HepG2 (cell line): ENCODE data around the gene AHNAK. TPM values are rescaled to one million over a fixed set of nuclear protein-coding genes. Genes with fewer than 3 reads are reported as not detected.
A peak's percentile ranks its signal among the peaks of the same experiment; 100 is the strongest.

Source experiments
- CAMTA2 ChIP-seq: sonication (generic); formaldehyde crosslinking; IDR thresholded peaks from 2 replicates; pipeline ENCODE4 v1.4.0; 2020; ENCODE audit warnings: mild to moderate bottlenecking, missing genetic modification reagents, borderline replicate concordance
- HDAC6 ChIP-seq: fragments of 200-600 bp; sonication (generic); IDR thresholded peaks from 2 replicates; pipeline ENCODE4 v1.7.0; 2017; ENCODE audit warnings: mild to moderate bottlenecking, antibody characterized with exemption, low read length, low read depth
- ONECUT2 ChIP-seq: sonication (generic); formaldehyde crosslinking; IDR thresholded peaks from 2 replicates; pipeline ENCODE4 v1.4.0; 2020; ENCODE audit warnings: missing genetic modification reagents
- PAF1 ChIP-seq: IDR thresholded peaks from 2 replicates; pipeline ENCODE4 v1.6.1; 2016; ENCODE audit warnings: missing genetic modification reagents, missing compliant biosample characterization
- PHB2 ChIP-seq: fragments of 450-650 bp; IDR thresholded peaks from 2 replicates; pipeline ENCODE4 v1.6.1; 2018; ENCODE audit not compliant: partially characterized antibody
- SPEN ChIP-seq: sonication (generic); formaldehyde crosslinking; IDR thresholded peaks from 2 replicates; pipeline ENCODE4 v1.5.1; 2020; ENCODE audit warnings: low read depth, mild to moderate bottlenecking, missing genetic modification reagents
- TBX2 ChIP-seq: sonication (generic); formaldehyde crosslinking; IDR thresholded peaks from 2 replicates; pipeline ENCODE4 v1.5.0; 2020; ENCODE audit warnings: missing genetic modification reagents, mild to moderate bottlenecking, borderline replicate concordance
- ZNF251 ChIP-seq: sonication (generic); formaldehyde crosslinking; IDR thresholded peaks from 2 replicates; pipeline ENCODE4 v1.9.0; 2021; ENCODE audit warnings: mild to moderate bottlenecking, missing genetic modification reagents
- ZNF296 ChIP-seq: sonication (generic); formaldehyde crosslinking; conservative IDR thresholded peaks from 2 replicates; pipeline ENCODE4 v1.5.0; 2020; ENCODE audit warnings: mild to moderate bottlenecking, missing genetic modification reagents
- ZNF451 ChIP-seq: sonication (generic); formaldehyde crosslinking; IDR thresholded peaks from 2 replicates; pipeline ENCODE4 v1.5.0; 2020; ENCODE audit warnings: mild to moderate bottlenecking, missing genetic modification reagents
- ZNF607 ChIP-seq: sonication (generic); formaldehyde crosslinking; IDR thresholded peaks from 2 replicates; pipeline ENCODE4 v1.5.1; 2020; ENCODE audit warnings: missing genetic modification reagents, mild to moderate bottlenecking, borderline replicate concordance
- ZNF615 ChIP-seq: sonication (generic); formaldehyde crosslinking; IDR thresholded peaks from 2 replicates; pipeline ENCODE4 v1.5.0; 2020; ENCODE audit warnings: mild to moderate bottlenecking, missing genetic modification reagents, borderline replicate concordance
- polyA plus RNA-seq, 8 experiments: library from polyadenylated mRNA; depleted of rRNA in 3 of 8; stranded (reverse) in 7 of 8; unstranded in 1 of 8; fragments of >200 nt; fragmentation: Illumina TruSeq in 4 of 8; extraction: Trizol in 4 of 8; gene quantifications; 2 replicates each; pipeline versions ENCODE4 v1.2.1 to v1.2.3, GENCODE V29; 2011 to 2016; ENCODE audit warnings: low read depth in 4 of 8, missing spikeins in 1 of 8, mixed read lengths in 1 of 8; ENCODE audit not compliant: insufficient read depth in 1 of 8
- total RNA-seq, 5 experiments: library from RNA; depleted of rRNA; stranded (reverse); fragments of >200 nt; fragmentation: Illumina TruSeq; extraction: Trizol; gene quantifications; 2 replicates each; pipeline ENCODE4 v1.2.3, GENCODE V29; 2016; ENCODE audit warnings: low read depth in 1 of 5
- TF ChIP-seq, protein P1 (sequence below): sonication (generic); formaldehyde crosslinking; IDR thresholded peaks from 2 replicates; pipeline ENCODE4 v1.4.0; 2020; ENCODE audit warnings: missing genetic modification reagents
- TF ChIP-seq, protein P2 (sequence below): sonication (generic); formaldehyde crosslinking; IDR thresholded peaks from 2 replicates; pipeline ENCODE4 v1.8.0; 2022; ENCODE audit warnings: mild to moderate bottlenecking, missing genetic modification reagents
- TF ChIP-seq, protein P3 (sequence below): sonication (generic); formaldehyde crosslinking; IDR thresholded peaks from 2 replicates; pipeline ENCODE4 v1.5.0; 2020; ENCODE audit warnings: missing genetic modification reagents, mild to moderate bottlenecking, borderline replicate concordance
- TF ChIP-seq, protein P4 (sequence below): sonication (generic); formaldehyde crosslinking; IDR thresholded peaks from 2 replicates; pipeline ENCODE4 v1.5.1; 2020; ENCODE audit warnings: missing genetic modification reagents, mild to moderate bottlenecking, borderline replicate concordance
- TF ChIP-seq, protein P5 (sequence below): IDR thresholded peaks from 2 replicates; pipeline ENCODE4 v1.6.1; 2018; ENCODE audit warnings: missing genetic modification reagents, mild to moderate bottlenecking, missing compliant biosample characterization
- TF ChIP-seq, protein P6 (sequence below): fragments of 450-650 bp; IDR thresholded peaks from 2 replicates; pipeline ENCODE4 v1.6.1; 2017; ENCODE audit warnings: mild to moderate bottlenecking

Gene AHNAK
- total and polyA plus RNA-seq, 2 of the 13 experiments (the other 11 are each of a cell fraction or from before 2014, with no cell fraction given) = 23.4 to 25.0 TPM

DNA sequence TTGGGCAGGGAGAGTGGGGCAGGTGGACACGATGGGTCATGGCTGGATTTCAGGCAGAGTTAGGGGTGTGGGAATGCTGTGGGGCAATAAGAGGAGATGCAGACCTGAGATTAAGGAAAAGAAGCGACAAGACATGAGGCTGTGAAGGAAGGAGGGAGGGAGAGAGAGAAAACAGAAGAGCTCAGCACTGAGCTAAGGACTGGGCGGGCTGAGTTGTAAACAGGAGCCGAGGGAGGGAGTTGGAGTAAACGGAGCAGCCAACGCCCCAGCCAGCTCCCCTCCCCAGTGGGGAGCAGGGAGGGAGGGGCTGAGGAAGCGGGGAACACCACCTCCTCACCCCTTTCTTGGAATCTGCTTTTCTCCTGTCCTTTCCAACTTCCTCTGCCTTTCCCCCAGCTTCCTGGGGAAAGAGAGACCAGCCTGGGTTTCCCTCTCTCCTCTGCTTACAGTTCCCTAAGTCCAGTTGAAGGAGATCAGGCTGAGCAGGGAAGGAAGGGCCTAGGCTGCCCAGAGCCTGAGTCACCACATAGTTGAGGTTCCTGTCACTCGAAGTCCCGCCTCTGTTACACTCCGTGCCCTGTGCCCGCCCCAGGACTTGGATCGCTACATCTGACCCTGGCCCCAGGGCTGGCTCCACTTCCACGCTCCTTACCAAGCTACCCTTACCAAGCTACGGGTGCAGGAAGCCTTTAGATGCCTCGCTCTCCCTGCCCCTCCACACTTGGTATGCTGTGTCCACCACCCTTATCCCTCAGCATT, 6.7 kb upstream of the AHNAK start (continued):
- TF ChIP-seq, protein P1, sequence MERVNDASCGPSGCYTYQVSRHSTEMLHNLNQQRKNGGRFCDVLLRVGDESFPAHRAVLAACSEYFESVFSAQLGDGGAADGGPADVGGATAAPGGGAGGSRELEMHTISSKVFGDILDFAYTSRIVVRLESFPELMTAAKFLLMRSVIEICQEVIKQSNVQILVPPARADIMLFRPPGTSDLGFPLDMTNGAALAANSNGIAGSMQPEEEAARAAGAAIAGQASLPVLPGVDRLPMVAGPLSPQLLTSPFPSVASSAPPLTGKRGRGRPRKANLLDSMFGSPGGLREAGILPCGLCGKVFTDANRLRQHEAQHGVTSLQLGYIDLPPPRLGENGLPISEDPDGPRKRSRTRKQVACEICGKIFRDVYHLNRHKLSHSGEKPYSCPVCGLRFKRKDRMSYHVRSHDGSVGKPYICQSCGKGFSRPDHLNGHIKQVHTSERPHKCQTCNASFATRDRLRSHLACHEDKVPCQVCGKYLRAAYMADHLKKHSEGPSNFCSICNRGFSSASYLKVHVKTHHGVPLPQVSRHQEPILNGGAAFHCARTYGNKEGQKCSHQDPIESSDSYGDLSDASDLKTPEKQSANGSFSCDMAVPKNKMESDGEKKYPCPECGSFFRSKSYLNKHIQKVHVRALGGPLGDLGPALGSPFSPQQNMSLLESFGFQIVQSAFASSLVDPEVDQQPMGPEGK (CRISPR knock-in tag) = peak; percentile 47; the same call in 1 of the 2 replicates
- TF ChIP-seq, protein P2, sequence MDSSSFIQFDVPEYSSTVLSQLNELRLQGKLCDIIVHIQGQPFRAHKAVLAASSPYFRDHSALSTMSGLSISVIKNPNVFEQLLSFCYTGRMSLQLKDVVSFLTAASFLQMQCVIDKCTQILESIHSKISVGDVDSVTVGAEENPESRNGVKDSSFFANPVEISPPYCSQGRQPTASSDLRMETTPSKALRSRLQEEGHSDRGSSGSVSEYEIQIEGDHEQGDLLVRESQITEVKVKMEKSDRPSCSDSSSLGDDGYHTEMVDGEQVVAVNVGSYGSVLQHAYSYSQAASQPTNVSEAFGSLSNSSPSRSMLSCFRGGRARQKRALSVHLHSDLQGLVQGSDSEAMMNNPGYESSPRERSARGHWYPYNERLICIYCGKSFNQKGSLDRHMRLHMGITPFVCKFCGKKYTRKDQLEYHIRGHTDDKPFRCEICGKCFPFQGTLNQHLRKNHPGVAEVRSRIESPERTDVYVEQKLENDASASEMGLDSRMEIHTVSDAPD (CRISPR knock-in tag) = no peak
- TF ChIP-seq PHB2 (no peak), ZNF451 (CRISPR knock-in tag) (no peak), ONECUT2 (CRISPR knock-in tag) (no peak), ZNF607 (CRISPR knock-in tag) (no peak), CAMTA2 (CRISPR knock-in tag) (no peak), ZNF615 (no peak), PAF1 (CRISPR knock-in tag) (no peak), SPEN (CRISPR knock-in tag) (no peak), HDAC6 (no peak), ZNF296 (CRISPR knock-in tag) (no peak), TBX2 (CRISPR knock-in tag) (no peak), ZNF251 (CRISPR knock-in tag) (no peak)
- TF ChIP-seq, protein P3, sequence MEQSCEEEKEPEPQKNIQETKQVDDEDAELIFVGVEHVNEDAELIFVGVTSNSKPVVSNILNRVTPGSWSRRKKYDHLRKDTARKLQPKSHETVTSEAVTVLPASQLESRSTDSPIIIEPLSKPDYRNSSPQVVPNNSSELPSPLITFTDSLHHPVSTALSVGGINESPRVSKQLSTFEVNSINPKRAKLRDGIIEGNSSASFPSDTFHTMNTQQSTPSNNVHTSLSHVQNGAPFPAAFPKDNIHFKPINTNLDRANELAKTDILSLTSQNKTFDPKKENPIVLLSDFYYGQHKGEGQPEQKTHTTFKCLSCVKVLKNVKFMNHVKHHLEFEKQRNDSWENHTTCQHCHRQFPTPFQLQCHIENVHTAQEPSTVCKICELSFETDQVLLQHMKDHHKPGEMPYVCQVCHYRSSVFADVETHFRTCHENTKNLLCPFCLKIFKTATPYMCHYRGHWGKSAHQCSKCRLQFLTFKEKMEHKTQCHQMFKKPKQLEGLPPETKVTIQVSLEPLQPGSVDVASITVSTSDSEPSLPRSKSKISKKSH (CRISPR knock-in tag) = no peak
- TF ChIP-seq, protein P4, sequence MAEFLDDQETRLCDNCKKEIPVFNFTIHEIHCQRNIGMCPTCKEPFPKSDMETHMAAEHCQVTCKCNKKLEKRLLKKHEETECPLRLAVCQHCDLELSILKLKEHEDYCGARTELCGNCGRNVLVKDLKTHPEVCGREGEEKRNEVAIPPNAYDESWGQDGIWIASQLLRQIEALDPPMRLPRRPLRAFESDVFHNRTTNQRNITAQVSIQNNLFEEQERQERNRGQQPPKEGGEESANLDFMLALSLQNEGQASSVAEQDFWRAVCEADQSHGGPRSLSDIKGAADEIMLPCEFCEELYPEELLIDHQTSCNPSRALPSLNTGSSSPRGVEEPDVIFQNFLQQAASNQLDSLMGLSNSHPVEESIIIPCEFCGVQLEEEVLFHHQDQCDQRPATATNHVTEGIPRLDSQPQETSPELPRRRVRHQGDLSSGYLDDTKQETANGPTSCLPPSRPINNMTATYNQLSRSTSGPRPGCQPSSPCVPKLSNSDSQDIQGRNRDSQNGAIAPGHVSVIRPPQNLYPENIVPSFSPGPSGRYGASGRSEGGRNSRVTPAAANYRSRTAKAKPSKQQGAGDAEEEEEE (CRISPR knock-in tag) = no peak
- TF ChIP-seq, protein P5, sequence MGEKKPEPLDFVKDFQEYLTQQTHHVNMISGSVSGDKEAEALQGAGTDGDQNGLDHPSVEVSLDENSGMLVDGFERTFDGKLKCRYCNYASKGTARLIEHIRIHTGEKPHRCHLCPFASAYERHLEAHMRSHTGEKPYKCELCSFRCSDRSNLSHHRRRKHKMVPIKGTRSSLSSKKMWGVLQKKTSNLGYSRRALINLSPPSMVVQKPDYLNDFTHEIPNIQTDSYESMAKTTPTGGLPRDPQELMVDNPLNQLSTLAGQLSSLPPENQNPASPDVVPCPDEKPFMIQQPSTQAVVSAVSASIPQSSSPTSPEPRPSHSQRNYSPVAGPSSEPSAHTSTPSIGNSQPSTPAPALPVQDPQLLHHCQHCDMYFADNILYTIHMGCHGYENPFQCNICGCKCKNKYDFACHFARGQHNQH = no peak
- TF ChIP-seq, protein P6, sequence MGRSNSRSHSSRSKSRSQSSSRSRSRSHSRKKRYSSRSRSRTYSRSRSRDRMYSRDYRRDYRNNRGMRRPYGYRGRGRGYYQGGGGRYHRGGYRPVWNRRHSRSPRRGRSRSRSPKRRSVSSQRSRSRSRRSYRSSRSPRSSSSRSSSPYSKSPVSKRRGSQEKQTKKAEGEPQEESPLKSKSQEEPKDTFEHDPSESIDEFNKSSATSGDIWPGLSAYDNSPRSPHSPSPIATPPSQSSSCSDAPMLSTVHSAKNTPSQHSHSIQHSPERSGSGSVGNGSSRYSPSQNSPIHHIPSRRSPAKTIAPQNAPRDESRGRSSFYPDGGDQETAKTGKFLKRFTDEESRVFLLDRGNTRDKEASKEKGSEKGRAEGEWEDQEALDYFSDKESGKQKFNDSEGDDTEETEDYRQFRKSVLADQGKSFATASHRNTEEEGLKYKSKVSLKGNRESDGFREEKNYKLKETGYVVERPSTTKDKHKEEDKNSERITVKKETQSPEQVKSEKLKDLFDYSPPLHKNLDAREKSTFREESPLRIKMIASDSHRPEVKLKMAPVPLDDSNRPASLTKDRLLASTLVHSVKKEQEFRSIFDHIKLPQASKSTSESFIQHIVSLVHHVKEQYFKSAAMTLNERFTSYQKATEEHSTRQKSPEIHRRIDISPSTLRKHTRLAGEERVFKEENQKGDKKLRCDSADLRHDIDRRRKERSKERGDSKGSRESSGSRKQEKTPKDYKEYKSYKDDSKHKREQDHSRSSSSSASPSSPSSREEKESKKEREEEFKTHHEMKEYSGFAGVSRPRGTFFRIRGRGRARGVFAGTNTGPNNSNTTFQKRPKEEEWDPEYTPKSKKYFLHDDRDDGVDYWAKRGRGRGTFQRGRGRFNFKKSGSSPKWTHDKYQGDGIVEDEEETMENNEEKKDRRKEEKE = no peak
